HG02981 (cell line): Measurements from ENCODE around the gene TRERF1.

Experiments used
- ATAC-seq: cut with Tn5 transposase; IDR thresholded peaks from one replicate; pipeline ENCODE4 v1.9.1; 2021; ENCODE audit warnings: mild to moderate bottlenecking, moderate library complexity; ENCODE audit not compliant: unreplicated experiment

TRERF1 gene

GRCh38 chr6:42428326-42429041 is 23.2 kb downstream of the TRERF1 start:
- ATAC-seq = no peak

DNA sequence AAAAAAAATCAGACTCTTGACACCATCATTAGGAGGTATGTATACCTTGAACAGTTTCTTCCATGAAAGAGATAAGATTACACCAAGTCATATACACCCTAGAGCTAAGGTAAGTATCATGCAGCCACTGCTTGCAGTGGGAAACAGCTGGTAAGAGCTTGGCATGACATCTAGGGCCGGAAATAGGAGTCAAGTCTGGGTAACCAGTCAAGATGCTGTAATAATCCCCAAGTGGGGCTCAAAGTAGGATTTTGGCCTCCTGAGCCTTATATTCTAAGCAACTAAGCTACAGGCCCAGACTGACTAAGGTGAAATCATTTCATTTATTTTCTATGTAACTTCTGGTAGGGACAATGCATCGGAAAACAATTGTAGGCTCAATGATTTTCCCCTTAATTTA is 23.9 kb downstream of the TRERF1 start:
- no peak for ATAC-seq

- ATAC-seq = no peak
Observed at GRCh38 chr6:42426191-42426590, 25.5 kb downstream of the TRERF1 start.

DNA sequence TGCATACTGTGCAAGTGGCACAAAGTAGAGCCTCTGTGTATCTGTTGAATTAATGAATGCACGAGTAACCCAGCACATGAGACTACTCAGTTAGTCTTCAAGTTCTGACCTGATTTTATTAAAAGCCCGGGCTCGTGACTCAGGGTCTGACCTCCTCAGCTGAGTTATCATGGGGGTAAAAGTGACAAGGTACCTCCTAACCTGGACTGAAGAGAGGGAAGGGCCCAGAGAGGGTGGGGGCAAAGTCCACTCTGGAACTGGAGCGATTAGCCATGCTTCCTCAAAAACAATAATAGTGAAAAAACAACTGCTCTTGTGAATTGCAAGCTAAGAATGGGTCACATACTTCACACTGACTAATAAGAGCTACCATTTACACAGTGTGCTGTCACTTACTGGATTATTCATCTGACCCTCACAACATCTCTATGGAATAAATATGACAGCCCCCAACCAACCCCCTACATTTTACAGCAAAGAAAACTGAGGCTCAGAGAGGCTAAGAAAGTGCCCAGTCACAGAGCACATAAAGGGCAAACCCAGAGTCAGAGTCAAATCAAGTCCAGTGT is 26.7 kb downstream of the TRERF1 start:
- no peak for ATAC-seq

DNA sequence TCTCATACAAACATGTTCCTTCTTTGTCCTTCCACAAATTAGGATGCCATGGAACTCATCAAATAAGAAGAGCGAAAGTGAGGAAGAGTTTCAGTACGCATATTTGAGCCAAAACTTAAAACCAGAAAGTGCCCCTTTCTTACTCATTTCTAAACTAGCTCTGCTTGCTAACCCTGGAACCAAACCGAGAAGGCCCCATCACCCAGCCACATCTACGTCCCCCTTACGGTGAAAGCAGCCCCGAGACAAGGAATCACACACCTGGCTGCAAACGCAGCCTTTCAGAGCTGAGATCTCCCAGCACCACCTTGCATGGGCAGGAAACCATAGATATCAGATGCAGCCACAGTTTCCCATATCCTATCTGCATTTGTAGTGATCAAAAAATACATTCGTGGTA is 28.5 kb downstream of the TRERF1 start:
- ATAC-seq = no peak

GRCh38 chr6:42420741-42421140 is 31.0 kb downstream of the TRERF1 start:
- ATAC-seq = no peak

- ATAC-seq = no peak
Observed at GRCh38 chr6:42419490-42420280, 32.0 kb downstream of the TRERF1 start.

- no peak for ATAC-seq
Observed at GRCh38 chr6:42418724-42419123, 33.0 kb downstream of the TRERF1 start.

DNA sequence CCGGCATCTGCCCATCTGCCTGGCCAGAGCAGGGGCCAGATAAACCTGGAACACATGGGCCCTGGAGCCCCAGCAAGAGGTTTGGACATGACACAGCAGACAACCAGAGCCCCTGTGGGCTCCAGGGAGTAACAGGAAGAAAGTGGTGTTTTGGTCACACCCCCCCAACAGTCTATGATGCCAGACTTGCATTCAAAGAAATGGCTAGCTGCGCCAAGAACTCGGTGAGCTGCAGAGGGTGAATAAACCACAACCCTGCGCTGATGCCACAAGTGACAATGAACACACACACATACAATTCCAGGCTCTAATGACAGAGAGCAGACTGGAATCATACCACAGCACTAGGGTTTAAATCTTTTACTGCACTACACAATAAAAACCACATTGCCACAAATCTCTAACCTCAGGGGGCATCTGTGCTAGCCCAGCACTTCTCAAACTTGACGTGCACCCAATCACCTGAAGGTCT is 34.0 kb downstream of the TRERF1 start:
- no peak for ATAC-seq

DNA sequence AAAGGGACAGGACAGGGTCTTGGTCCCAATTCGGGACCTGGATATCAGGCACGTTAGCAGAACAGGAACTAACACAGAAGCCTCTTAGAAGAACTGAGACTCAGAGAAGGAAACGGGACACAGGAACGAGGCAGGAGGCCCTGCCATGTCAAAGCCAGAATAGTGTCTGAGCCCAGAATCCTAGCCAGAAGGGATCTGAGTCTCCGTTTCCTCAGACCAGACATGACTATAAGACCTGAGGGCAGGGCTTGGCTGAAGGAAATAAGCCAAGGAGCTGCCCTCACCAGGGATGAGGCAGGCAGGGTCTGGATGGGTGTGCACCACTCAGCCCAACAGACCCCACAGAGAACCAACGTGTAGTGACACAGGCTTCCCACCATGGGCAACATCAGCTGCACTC is 40.3 kb downstream of the TRERF1 start:
- no peak for ATAC-seq

DNA sequence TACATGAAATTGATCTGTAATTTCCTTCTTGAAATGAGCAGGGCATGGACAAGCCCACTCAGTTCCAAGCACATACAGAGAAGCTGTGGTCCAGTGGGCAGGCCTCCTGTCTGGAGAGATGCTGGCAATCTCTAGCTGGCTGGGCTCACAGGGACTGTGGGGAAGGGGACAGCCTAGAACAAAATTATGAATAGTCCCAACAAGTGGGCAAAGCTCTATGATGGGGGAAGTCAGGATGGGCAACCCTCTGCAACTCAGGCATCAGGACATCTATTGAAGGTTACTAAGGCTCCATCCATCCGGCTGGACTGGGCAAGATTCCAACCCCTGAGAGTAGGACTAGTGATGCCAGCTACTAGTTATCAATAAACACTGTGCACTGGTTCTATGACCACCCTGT is 40.9 kb downstream of the TRERF1 start:
- ATAC-seq = no peak

DNA sequence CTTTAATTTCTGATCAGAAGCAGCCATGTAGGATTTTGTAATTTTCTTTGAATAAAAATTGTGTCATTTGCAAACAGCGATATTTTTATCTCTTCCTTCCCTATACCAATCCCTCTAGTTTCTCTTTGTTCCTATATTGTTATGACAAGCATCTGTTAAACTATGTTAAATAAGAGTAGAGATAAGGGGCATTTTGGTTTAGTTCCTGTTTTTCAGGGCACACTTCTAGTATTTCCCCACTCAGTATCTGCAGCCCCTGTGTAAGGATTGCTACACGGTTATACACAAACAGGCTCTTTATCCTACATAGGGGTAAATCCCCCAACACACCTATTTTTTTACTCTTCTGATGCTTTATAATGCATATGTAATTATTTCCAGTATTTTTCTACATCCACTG is 42.1 kb downstream of the TRERF1 start:
- ATAC-seq = no peak

DNA sequence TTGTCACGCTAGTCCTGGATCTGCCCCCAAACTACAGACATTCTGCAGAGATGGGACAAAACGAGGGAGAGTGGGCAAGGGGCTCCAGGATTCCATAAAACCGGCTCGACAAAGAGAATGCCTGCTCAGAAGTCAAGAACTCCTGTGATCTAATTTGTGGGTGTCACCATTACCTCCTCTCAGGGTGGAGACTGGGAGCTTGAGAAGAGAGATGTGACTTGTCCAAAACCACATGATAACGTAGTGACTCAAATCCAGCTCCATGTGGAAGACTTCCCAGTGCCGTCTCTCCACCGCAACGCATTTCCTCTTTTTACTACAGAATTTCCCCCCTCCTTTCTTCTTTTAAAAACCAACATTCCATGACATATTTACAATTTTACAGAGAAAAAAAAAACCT is 44.3 kb downstream of the TRERF1 start:
- no peak for ATAC-seq

GRCh38 chr6:42406306-42407280 is 45.1 kb downstream of the TRERF1 start:
- ATAC-seq = no peak

GRCh38 chr6:42405021-42405420 is 46.7 kb downstream of the TRERF1 start:
- ATAC-seq = no peak

DNA sequence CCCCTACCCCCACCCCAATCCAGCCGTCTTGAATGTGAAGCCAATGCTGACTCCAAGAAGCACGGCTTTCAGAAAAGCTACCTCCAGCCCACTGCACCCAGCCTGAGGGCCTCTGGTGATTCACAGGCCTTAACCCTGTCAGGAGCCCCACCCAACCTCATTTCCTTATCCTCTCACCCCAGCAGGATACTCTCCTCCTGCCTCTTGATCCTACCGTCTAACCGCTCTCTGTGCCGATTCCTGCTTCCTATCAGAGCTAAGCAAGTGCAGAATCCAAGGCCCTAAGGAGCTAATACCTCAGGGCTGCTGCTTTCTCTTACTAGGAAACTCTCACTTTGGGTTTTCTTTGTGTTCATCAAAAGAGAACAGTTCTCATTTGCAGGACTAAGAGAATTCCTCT is 47.2 kb downstream of the TRERF1 start:
- ATAC-seq = no peak

DNA sequence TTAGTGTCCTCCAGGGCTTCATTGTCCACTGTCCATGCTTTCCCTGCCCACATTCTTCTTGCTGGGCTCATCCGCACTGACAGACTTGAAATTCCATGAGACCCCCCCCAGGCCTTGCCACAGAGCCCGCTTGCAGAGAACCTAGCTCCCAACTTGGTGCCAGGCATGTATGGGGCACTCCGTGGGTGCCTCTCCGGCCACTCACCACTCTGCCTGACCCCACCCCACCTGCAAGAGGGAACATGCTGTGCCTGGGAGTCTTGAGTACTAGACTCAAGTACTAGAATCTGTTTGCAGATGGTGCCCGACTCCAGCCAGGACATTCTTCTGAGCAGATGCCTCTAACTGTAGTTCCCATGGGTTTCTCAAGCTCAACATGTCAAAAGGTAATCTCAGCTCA is 47.9 kb downstream of the TRERF1 start:
- ATAC-seq = no peak

- no peak for ATAC-seq
Observed at GRCh38 chr6:42403421-42403820, 48.3 kb downstream of the TRERF1 start.

GRCh38 chr6:42402184-42402583 is 49.5 kb downstream of the TRERF1 start:
- peak; percentile 75 for ATAC-seq

DNA sequence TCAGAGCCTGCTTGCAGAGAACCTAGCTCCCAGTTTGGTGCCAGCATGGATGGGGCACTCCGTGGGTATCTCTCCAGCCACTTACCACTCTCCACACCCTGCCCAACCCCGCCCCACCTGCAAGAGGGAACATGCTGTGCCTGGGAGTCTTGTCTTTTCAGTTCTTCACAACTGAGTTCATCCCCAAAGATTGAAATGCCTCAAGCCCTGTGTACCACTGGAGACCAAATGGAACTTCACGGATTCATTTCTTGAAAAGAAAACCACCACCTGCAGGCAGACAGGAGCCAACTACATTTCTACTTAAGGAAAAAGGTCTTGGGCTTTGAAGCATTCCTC is 50.1 kb downstream of the TRERF1 start:
- no peak for ATAC-seq
